Heart right ventricle (tissue), 16 donors: ENCODE data around the gene TRDN. TPM values are rescaled to one million over a fixed set of nuclear protein-coding genes. Genes with fewer than 3 reads are reported as not detected.

Experiments used
- ATAC-seq, 8 donors: fragments of 200-7000 bp; cut with Tn5 transposase; one replicate each; pipeline ENCODE4 v1.9.1; 2020; ENCODE audit warnings: mild to moderate bottlenecking in 8 of 8, moderate library complexity in 8 of 8, moderate number of reproducible peaks in 1 of 8
- DNase-seq, 2 donors: peaks; one replicate each; pipeline ENCODE4 v3.0.0-alpha.2; 2020
- H3K27ac ChIP-seq, 10 donors: fragments of 200-600 bp; sonication (generic) in 2 of 10; one replicate each; pipeline versions ENCODE4 v1.5.0 to v1.8.0; 2020 to 2022; ENCODE audit warnings: mild to moderate bottlenecking in 3 of 10
- H3K27me3 ChIP-seq, 7 donors: fragments of 200-600 bp; one replicate each; pipeline ENCODE4 v1.8.0; 2021 to 2022; ENCODE audit warnings: mild to moderate bottlenecking in 2 of 7
- H3K36me3 ChIP-seq, 9 donors: fragments of 200-600 bp; sonication (generic) in 1 of 9; one replicate each; pipeline versions ENCODE4 v1.5.0 to v1.8.0; 2020 to 2022; ENCODE audit warnings: mild to moderate bottlenecking in 2 of 9
- H3K4me1 ChIP-seq, 9 donors: fragments of 200-600 bp; sonication (generic) in 1 of 9; one replicate each; pipeline versions ENCODE4 v1.5.0 to v1.8.0; 2020 to 2022; ENCODE audit warnings: mild to moderate bottlenecking in 4 of 9
- H3K4me3 ChIP-seq, 10 donors: fragments of 200-600 bp; sonication (generic) in 2 of 10; one replicate each; pipeline versions ENCODE4 v1.5.0 to v1.8.0; 2020 to 2022; ENCODE audit warnings: mild to moderate bottlenecking in 7 of 10, moderate library complexity in 2 of 10
- H3K9me3 ChIP-seq, 11 donors: fragments of 200-600 bp in 10 of 11; sonication (generic) in 2 of 11; one replicate each; pipeline versions ENCODE4 v1.5.0 to v1.8.0; 2013 to 2022; ENCODE audit warnings: mild to moderate bottlenecking in 2 of 11, control low read depth in 1 of 11, moderate library complexity in 1 of 11
- CTCF ChIP-seq, 9 donors: fragments of 200-600 bp; sonication (generic) in 2 of 9; IDR thresholded peaks; one replicate each; pipeline versions ENCODE4 v1.5.0 to v1.8.0; 2021 to 2022; ENCODE audit warnings: antibody characterized with exemption in 9 of 9, mild to moderate bottlenecking in 5 of 9, moderate library complexity in 1 of 9
- WGBS, 2 donors: extraction: QIAGEN DNeasy Blood & Tissue Kit; methylation state at CpG; one replicate each; pipeline ENCODE4 v1.1.7; 2013; ENCODE audit warnings: inconsistent platforms in 1 of 2; 5-methylcytosine and 5-hydroxymethylcytosine counted together
- intact Hi-C, 10 donors: fragments of 100-400 bp; cut with DNase I; formaldehyde crosslinking; loops; one replicate each; pipeline versions ENCODE4 v1.11.1 to v1.14.2; 2022
- polyA plus RNA-seq, 2 donors: library from polyadenylated mRNA; stranded (reverse); fragments of 200-250 nt; gene quantifications; one replicate each; pipeline ENCODE4 v1.2.3, GENCODE V29; 2013
- total RNA-seq, 10 donors: library from RNA; stranded (reverse); fragmentation: NEBNext Ultra II Directional in 3 of 10; extraction: Animal tissue kit (Norgen Biotek cat#: 25700) in 3 of 10; gene quantifications; one replicate each; pipeline versions ENCODE4 v1.2.1 to v1.2.4, GENCODE V29; 2021 to 2023
- donor health status: Arrhythmogenic right ventricular cardiomyopathy.
- donor health status: ischemic (EF 13 %, LVEDD 7.1; RV severe dilation, severe dysfunction).
- donor health status: healthy with polysubstance abuse.
- donor health status: DM: no; HTN: yes; CAD: no.
- donor health status: DM: no; HTN: no; CAD: no.
- donor health status: ischemic (EF 25% LVEDD 6.9; RV normal size, moderate dysfunction).
- donor health status: ischemic (EF 25% LVEDD 5.7; RV mildly dilated, moderate dysfunction).
- donor health status: healthy.
- donor health status: DM: yes; HTN: yes; CAD: no.
- donor health status: Ischemic cardiomyopathy.
- donor health status: ischemic (EF 35%, LVEDD 5.7; RV mildly dilated, moderate dysfunction).
- donor health status: nonischemic (EF 11% LVEDD 7.7; RV severe dilation, severe dysfunction).
- donor health status: DM: yes; HTN: yes; CAD: no.
- donor health status: PGD.
- donor health status: ischemic (EF 29% LVEDD 5.4; RV normal size, mild dysfunction).
- donor health status: nonischemic (EF 23%, LVEDD 6.1; RV moderate dilation, normal function).

Gene TRDN
- total and polyA plus RNA-seq, 12 donors = 37.6 to 1,141 (median 437) TPM

- no peaks in the 10 kb centered on the region for H3K36me3 ChIP-seq
- no peaks in the 10 kb centered on the region for H3K9me3 ChIP-seq
- H3K27me3 ChIP-seq = no peaks in the 10 kb centered on the region
- TF ChIP-seq CTCF (IDR thresholded peaks at IDR 0.05) = no peak
- ATAC-seq (no peak), DNase-seq (no peak)
- peak overlapping the region in 7 of 10 donors; percentile 1 to 60 (median 53) for H3K4me3 ChIP-seq
- H3K27ac ChIP-seq = peak overlapping the region in 5 of 10 donors; percentile 56 to 92 (median 92)
- H3K4me1 ChIP-seq = peaks cover 0 to 9% (median 0%) of the 10 kb centered on the region in 9 donors
- WGBS, 2 donors = 58 to 64% methylated on average over 4 of the region's 4 CpGs
- intact Hi-C loops = loop anchor here in 2 of 10 donors (10.0 kb wide), 2 partner anchors 118 to 198 kb away; no protein-coding TSS in a partner anchor
Observed at GRCh38 chr6:123632641-123633040, 4.1 kb downstream of the TRDN start.

GRCh38 chr6:123629258-123629941 lies 7.3 kb downstream of the TRDN start:
- peak overlapping the region in 4 of 10 donors; percentile 0 to 60 (median 16) for H3K4me3 ChIP-seq
- peak overlapping the region in 7 of 10 donors; percentile 13 to 59 (median 41) for H3K27ac ChIP-seq
- ATAC-seq (peak in 2 of 8 donors; percentile 63 to 68), DNase-seq (no peak)
- intact Hi-C loops = no loop called here
- no peaks in the 10 kb centered on the region for H3K9me3 ChIP-seq
- peaks cover 0 to 19% (median 3%) of the 10 kb centered on the region in 9 donors for H3K4me1 ChIP-seq
- no peak for TF ChIP-seq CTCF (IDR thresholded peaks at IDR 0.05)
- no peaks in the 10 kb centered on the region for H3K27me3 ChIP-seq
- WGBS, 2 donors = 30 to 44% methylated on average over 3 of the region's 3 CpGs
- H3K36me3 ChIP-seq = peaks cover 0 to 5% (median 0%) of the 10 kb centered on the region in 9 donors

GRCh38 chr6:123625696-123626095 lies 11.1 kb downstream of the TRDN start:
- H3K27ac ChIP-seq = no peak overlapping the region

GRCh38 chr6:123622780-123623179 lies 14.0 kb downstream of the TRDN start:
- DNase-seq (no peak), ATAC-seq (no peak)
- Histone ChIP-seq H3K4me3 (no peak overlapping the region), H3K27me3 (no peaks in the 10 kb centered on the region), H3K9me3 (no peaks in the 10 kb centered on the region), H3K4me1 (peaks cover 0 to 34% (median 3%) of the 10 kb centered on the region in 9 donors), H3K27ac (peak overlapping the region in 3 of 10 donors; percentile 13 to 31 (median 26)), H3K36me3 (peaks cover 0 to 5% (median 0%) of the 10 kb centered on the region in 9 donors)
- WGBS, 2 donors = 69 to 70% methylated on average over 1 of the region's 1 CpG
- intact Hi-C loops = no loop called here
- TF ChIP-seq CTCF (IDR thresholded peaks at IDR 0.05) = no peak

More at GRCh38 chr6:123625696-123626095, 11.1 kb downstream of the TRDN start:
- Histone ChIP-seq H3K36me3 (peaks cover 0 to 5% (median 0%) of the 10 kb centered on the region in 9 donors), H3K4me1 (peaks cover 0 to 29% (median 3%) of the 10 kb centered on the region in 9 donors), H3K27me3 (no peaks in the 10 kb centered on the region), H3K9me3 (no peaks in the 10 kb centered on the region), H3K4me3 (no peak overlapping the region)
- no peak for ATAC-seq
- intact Hi-C loops = no loop called here
- WGBS, 2 donors = 76 to 78% methylated on average over 1 of the region's 1 CpG
- no peak for DNase-seq
- TF ChIP-seq CTCF (IDR thresholded peaks at IDR 0.05) = no peak
